ENCODE measurements around the gene OGFOD2. TPM values are rescaled to one million over a fixed set of nuclear protein-coding genes. Genes with fewer than 3 reads are reported as not detected.
"Not testable (repeated sequence)": the region's sequence is repeated elsewhere in the genome, so short reads cannot be mapped to it uniquely, and the experiment has no call there.

Gene OGFOD2
- total RNA-seq, 1 donor from 2014 or later = 19.5 TPM

DNA sequence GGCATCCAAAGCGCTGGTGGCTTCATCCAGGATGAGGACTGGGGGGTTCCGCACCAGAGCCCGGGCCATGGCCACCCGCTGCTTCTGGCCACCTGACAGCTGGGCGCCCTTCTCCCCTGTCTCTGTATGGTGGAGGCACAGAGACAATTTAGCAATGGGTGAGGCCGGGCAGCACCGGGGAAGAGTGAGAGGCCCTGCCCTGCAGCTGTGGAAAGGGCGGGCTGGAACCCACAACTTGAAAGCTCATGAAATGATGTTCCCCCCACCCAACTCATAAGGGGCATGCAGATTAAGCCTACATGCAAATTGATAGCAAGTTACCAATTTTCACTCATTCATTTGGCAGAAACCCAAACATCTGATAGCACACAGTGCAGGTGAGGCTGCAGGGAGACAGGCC, 42.8 kb upstream of the OGFOD2 start:
- H3K4me1 ChIP-seq = no peaks in the 10 kb centered on the region
- TF ChIP-seq, protein P1, sequence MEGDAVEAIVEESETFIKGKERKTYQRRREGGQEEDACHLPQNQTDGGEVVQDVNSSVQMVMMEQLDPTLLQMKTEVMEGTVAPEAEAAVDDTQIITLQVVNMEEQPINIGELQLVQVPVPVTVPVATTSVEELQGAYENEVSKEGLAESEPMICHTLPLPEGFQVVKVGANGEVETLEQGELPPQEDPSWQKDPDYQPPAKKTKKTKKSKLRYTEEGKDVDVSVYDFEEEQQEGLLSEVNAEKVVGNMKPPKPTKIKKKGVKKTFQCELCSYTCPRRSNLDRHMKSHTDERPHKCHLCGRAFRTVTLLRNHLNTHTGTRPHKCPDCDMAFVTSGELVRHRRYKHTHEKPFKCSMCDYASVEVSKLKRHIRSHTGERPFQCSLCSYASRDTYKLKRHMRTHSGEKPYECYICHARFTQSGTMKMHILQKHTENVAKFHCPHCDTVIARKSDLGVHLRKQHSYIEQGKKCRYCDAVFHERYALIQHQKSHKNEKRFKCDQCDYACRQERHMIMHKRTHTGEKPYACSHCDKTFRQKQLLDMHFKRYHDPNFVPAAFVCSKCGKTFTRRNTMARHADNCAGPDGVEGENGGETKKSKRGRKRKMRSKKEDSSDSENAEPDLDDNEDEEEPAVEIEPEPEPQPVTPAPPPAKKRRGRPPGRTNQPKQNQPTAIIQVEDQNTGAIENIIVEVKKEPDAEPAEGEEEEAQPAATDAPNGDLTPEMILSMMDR (IDR thresholded peaks at IDR 0.05) = no peak
- peaks cover 4% of the 10 kb centered on the region for H3K36me3 ChIP-seq
- no peak for DNase-seq
- intact Hi-C loops (cut with DNase I) = no loop called here
- no peaks in the 10 kb centered on the region for H3K9me3 ChIP-seq
- H3K27me3 ChIP-seq (ENCODE audit: low read depth) = no peaks in the 10 kb centered on the region
- no peak overlapping the region for H3K27ac ChIP-seq
- ATAC-seq = no peak
- no peak overlapping the region for H3K4me3 ChIP-seq

DNA sequence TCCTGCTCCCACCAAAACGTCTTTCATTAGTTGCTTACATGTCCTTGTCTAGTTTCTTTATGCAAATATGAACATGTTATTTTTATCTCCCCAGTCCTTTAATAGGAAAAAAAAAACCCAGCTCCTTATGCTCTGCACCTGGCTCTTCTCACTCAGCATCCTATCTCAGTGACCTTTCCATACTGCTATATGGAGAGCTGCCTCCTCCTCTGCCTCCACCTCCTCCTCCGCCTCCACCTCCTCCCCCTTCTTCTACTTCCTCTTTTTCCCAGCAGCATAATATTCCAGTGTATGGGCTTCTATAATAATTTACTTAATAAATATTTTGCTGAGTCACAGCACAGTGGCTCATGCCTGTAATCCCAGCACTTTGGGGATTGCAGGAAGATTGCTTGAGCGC, 40.3 kb upstream of the OGFOD2 start:
- Histone ChIP-seq H3K4me3 (no peak overlapping the region), H3K9me3 (no peaks in the 10 kb centered on the region), H3K27me3 (ENCODE audit: low read depth) (no peaks in the 10 kb centered on the region), H3K36me3 (peaks cover 4% of the 10 kb centered on the region), H3K4me1 (no peaks in the 10 kb centered on the region), H3K27ac (no peak overlapping the region)
- TF ChIP-seq, protein P1 (IDR thresholded peaks at IDR 0.05) = no peak
- ATAC-seq = no peak
- DNase-seq = no peak
- intact Hi-C loops (cut with DNase I) = no loop called here

- TF ChIP-seq, protein P1 (IDR thresholded peaks at IDR 0.05) = no peak
- no peaks in the 10 kb centered on the region for H3K9me3 ChIP-seq
- H3K27ac ChIP-seq = no peak overlapping the region
- peaks cover 4% of the 10 kb centered on the region for H3K36me3 ChIP-seq
- no peaks in the 10 kb centered on the region for H3K27me3 ChIP-seq (ENCODE audit: low read depth)
- intact Hi-C loops (cut with DNase I) = no loop called here
- H3K4me1 ChIP-seq = no peaks in the 10 kb centered on the region
- H3K4me3 ChIP-seq = no peak overlapping the region
- ATAC-seq (no peak), DNase-seq (no peak)
Measured at GRCh38 chr12:122935318-122935717, 39.7 kb upstream of the OGFOD2 start.

DNA sequence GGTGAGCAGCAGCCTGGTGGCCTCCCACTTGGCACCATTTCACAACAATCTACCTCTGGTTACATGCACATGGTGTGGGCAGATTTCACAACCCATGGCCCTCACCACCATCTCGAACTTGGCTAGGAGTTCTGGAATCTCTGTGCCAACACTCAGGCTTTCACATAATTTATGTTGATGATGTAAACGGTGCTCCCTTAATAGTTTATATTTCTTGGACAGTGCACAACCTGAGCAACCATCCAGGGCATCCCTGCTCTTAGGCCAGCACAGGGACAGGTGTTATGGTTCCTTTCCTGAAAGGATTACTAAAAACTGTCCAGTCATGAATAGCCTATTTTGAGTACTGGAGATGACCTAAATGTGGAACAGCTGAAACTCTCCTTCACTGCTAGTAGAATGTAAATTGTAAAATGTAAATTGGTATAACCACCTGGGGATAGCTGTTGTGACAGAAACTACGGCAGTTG, 37.4 kb upstream of the OGFOD2 start:
- DNase-seq = no peak
- no peak overlapping the region for H3K27ac ChIP-seq
- H3K36me3 ChIP-seq = peaks cover 4% of the 10 kb centered on the region
- TF ChIP-seq, protein P1 (IDR thresholded peaks at IDR 0.05) = no peak
- ATAC-seq = peak; percentile 20 to 24
- peaks cover 5% of the 10 kb centered on the region for H3K4me1 ChIP-seq
- no peak overlapping the region for H3K4me3 ChIP-seq
- intact Hi-C loops (cut with DNase I) = no loop called here
- H3K27me3 ChIP-seq (ENCODE audit: low read depth) = no peaks in the 10 kb centered on the region
- no peaks in the 10 kb centered on the region for H3K9me3 ChIP-seq

DNA sequence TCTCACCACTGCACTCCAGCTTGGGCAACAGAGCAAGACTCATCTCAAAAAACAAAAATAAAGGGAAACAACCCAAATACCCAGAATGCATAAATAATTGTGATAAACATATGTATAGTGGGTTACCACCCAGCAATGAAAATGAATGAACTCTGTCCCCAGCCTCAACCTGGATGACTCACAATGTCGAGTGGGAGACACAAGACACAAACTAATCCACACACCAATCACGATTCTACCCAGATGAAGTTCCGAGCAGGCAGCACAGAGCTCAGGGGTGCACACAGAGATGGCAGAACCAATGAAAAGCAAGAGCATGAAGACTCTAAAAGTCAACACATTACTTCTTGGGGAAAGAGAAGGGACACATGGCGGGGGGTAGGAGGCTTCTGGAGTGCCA, 35.9 kb upstream of the OGFOD2 start:
- no peak for ATAC-seq
- intact Hi-C loops (cut with DNase I) = no loop called here
- TF ChIP-seq, protein P1 (IDR thresholded peaks at IDR 0.05) = no peak
- no peak for DNase-seq
- Histone ChIP-seq H3K4me3 (no peak overlapping the region), H3K4me1 (peaks cover 20% of the 10 kb centered on the region), H3K27ac (no peak overlapping the region), H3K27me3 (ENCODE audit: low read depth) (no peaks in the 10 kb centered on the region), H3K9me3 (no peaks in the 10 kb centered on the region), H3K36me3 (peaks cover 4% of the 10 kb centered on the region)

GRCh38 chr12:122941351-122941750, 33.7 kb upstream of the OGFOD2 start:
- ATAC-seq; H3K36me3 ChIP-seq; DNase-seq; H3K27me3 ChIP-seq (ENCODE audit: low read depth); H3K27ac ChIP-seq; intact Hi-C loops (cut with DNase I); H3K9me3 ChIP-seq; H3K4me3 ChIP-seq: not testable (repeated sequence)
- peaks cover 26% of the 10 kb centered on the region for H3K4me1 ChIP-seq
